OCI-LY7 (cell line): Measurements from ENCODE around the gene KDM2B. TPM values are rescaled to one million over a fixed set of nuclear protein-coding genes. Genes with fewer than 3 reads are reported as not detected.

Source experiments
- BruUV-seq: library from RNA; stranded (reverse); fragments of 400-500 nt; replicated peaks from 2 replicates; lab custom pipeline; 2021; lab: Mats Ljungman, UMichigan
- CTCF ChIA-PET: fragments of 300-600 bp; sonication (Branson Sonifier 250); formaldehyde crosslinking; loops from one replicate; lab custom pipeline; 2022; ENCODE audit warnings: antibody characterized with exemption; ENCODE audit not compliant: unreplicated experiment; lab: Charles Lee
- POLR2A ChIA-PET: fragments of 300-600 bp; sonication (Branson Sonifier 250); formaldehyde crosslinking; loops from one replicate; lab custom pipeline; 2022; ENCODE audit warnings: antibody characterized with exemption; lab: Charles Lee
- DNase-seq: peaks from one replicate; pipeline ENCODE4 v3.0.0-alpha.2; 2015; ENCODE audit warnings: low spot score
- H2AFZ ChIP-seq: fragments of 200-600 bp; sonication (generic), shearing (Covaris generic); 2 replicates; pipeline ENCODE4 v1.6.1; 2014; ENCODE audit warnings: mild to moderate bottlenecking, antibody characterized with exemption, low read length, moderate library complexity
- H3K27ac ChIP-seq: fragments of 200-600 bp; sonication (generic); 2 replicates; pipeline ENCODE4 v1.5.1; 2014; ENCODE audit warnings: mixed run types, low read depth, mild to moderate bottlenecking, moderate library complexity, low read length, inconsistent platforms; ENCODE audit not compliant: poor library complexity, severe bottlenecking
- H3K36me3 ChIP-seq: fragments of 200-600 bp; sonication (generic); 2 replicates; pipeline ENCODE4 v1.6.1; 2014; ENCODE audit warnings: mild to moderate bottlenecking, antibody characterized with exemption, low read length, moderate library complexity, mixed read lengths; ENCODE audit not compliant: insufficient read depth
- H3K4me1 ChIP-seq: fragments of 200-600 bp; sonication (generic); 2 replicates; pipeline ENCODE4 v1.5.1; 2014; ENCODE audit warnings: mild to moderate bottlenecking, low read length; ENCODE audit not compliant: insufficient read depth, poor library complexity, severe bottlenecking
- H3K4me2 ChIP-seq: fragments of 200-600 bp; sonication (generic); 2 replicates; pipeline ENCODE4 v1.6.1; 2014; ENCODE audit warnings: mild to moderate bottlenecking, low read length
- H3K4me3 ChIP-seq: fragments of 200-600 bp; sonication (generic); 2 replicates; pipeline ENCODE4 v1.5.1; 2014; ENCODE audit warnings: mild to moderate bottlenecking, low read depth, low read length; ENCODE audit not compliant: poor library complexity, severe bottlenecking
- H3K79me2 ChIP-seq: fragments of 200-600 bp; sonication (generic); 2 replicates; pipeline ENCODE4 v1.6.1; 2016; ENCODE audit warnings: low read depth, mild to moderate bottlenecking, low read length, moderate library complexity, mixed read lengths; ENCODE audit not compliant: insufficient read depth
- H3K9me2 ChIP-seq: fragments of 200-600 bp; sonication (generic); 2 replicates; pipeline ENCODE4 v1.6.1; 2016; ENCODE audit warnings: mild to moderate bottlenecking, low read length, mixed read lengths; ENCODE audit not compliant: insufficient read depth
- H3K9me3 ChIP-seq: fragments of 200-600 bp; sonication (generic); 2 replicates; pipeline ENCODE4 v1.6.1; 2014; ENCODE audit warnings: mild to moderate bottlenecking, mixed run types, low read length, mixed read lengths
- H4K20me1 ChIP-seq: fragments of 200-600 bp; sonication (generic); 2 replicates; pipeline ENCODE4 v1.6.1; 2014; ENCODE audit warnings: mild to moderate bottlenecking, antibody characterized with exemption, low read length, moderate library complexity, mixed read lengths; ENCODE audit not compliant: insufficient read depth
- EZH2phosphoT487 ChIP-seq: fragments of 200-600 bp; sonication (generic); IDR thresholded peaks from 2 replicates; pipeline ENCODE4 v1.6.1; 2018; ENCODE audit warnings: low read depth, borderline replicate concordance, mild to moderate bottlenecking, mixed run types, antibody characterized with exemption, low read length, moderate library complexity, mixed read lengths
- intact Hi-C: fragments of 100-400 bp; cut with micrococcal nuclease; formaldehyde crosslinking; loops from one replicate; pipeline ENCODE4 v1.10.0; 2022; ENCODE audit not compliant: unreplicated experiment
- microRNA-seq: library from miRNA; unstranded; fragments of <30 nt; microRNA quantifications from one replicate; pipeline ENCODE4 v1.2.0, GENCODE V29; 2022; ENCODE audit warnings: borderline replicate concordance
- small RNA-seq: library from RNA; depleted of rRNA; stranded (forward); fragments of <200 nt; gene quantifications from one replicate; pipeline ENCODE3, GENCODE V24; 2014
- total RNA-seq, 2 experiments: library from RNA; depleted of rRNA in 1 of 2; stranded (reverse); fragments of >200 nt in 1 of 2; shearing (Covaris generic) in 1 of 2; gene quantifications; 2 replicates each; pipeline ENCODE4 v1.2.3, GENCODE V29; 2014 to 2022
- TF ChIP-seq, protein P1 (sequence below): fragments of 200-600 bp; sonication (generic); conservative IDR thresholded peaks from 2 replicates; pipeline ENCODE4 v1.5.1; 2014; ENCODE audit warnings: mild to moderate bottlenecking, antibody characterized with exemption, low read length, moderate library complexity, mixed read lengths

KDM2B gene
- total RNA-seq, 2 experiments from 2014 or later, result 78.5 to 88.0 TPM

DNA sequence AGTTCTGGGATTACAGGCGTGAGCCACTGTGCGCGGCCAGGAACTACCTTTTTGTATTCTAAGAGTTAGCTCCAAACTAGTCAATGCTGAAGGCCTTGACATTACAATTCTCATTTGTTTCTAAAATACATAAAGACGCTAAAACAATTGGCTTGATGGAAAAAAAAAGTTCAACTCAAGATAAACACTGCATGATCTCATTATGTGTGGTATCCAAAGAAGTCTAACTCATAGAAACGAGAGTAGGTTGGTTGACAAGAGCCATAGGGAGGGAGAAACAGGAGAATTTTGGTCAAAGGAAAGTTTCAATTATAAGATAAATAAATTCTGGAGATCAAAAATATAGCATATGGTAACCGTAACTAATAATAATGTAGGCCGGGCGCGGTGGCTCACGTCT lies 200.9 kb downstream of the KDM2B start:
- Histone ChIP-seq H3K4me2 (no peak overlapping the region), H3K9me3 (no peaks in the 10 kb centered on the region), H3K79me2 (no peaks in the 10 kb centered on the region), H3K27ac (no peak overlapping the region), H3K4me1 (no peaks in the 10 kb centered on the region), H3K36me3 (no peaks in the 10 kb centered on the region), H3K4me3 (no peak overlapping the region), H2AFZ (no peak overlapping the region), H4K20me1 (no peaks in the 10 kb centered on the region), H3K9me2 (no peaks in the 10 kb centered on the region)
- ChIA-PET POLR2A (no interaction called here), CTCF (no interaction called here)
- no TSS peak for BruUV-seq
- TF ChIP-seq, protein P1, sequence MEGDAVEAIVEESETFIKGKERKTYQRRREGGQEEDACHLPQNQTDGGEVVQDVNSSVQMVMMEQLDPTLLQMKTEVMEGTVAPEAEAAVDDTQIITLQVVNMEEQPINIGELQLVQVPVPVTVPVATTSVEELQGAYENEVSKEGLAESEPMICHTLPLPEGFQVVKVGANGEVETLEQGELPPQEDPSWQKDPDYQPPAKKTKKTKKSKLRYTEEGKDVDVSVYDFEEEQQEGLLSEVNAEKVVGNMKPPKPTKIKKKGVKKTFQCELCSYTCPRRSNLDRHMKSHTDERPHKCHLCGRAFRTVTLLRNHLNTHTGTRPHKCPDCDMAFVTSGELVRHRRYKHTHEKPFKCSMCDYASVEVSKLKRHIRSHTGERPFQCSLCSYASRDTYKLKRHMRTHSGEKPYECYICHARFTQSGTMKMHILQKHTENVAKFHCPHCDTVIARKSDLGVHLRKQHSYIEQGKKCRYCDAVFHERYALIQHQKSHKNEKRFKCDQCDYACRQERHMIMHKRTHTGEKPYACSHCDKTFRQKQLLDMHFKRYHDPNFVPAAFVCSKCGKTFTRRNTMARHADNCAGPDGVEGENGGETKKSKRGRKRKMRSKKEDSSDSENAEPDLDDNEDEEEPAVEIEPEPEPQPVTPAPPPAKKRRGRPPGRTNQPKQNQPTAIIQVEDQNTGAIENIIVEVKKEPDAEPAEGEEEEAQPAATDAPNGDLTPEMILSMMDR, result no peak
- TF ChIP-seq EZH2phosphoT487, result no peak
- DNase-seq, result no peak
- intact Hi-C loops, result no loop called here

Small RNA genes within 50 kb of the gene (microRNA-seq; reads per million reads assigned to microRNA genes)
- gene MIR7107, result not detected

Small RNA genes within 50 kb of the gene (small RNA-seq; reads per million reads assigned to genes)
- not detected for gene RNU6-1004P

Other genes with a start within 250 kb of the KDM2B start
- gene ANAPC5, start 228.6 kb downstream of the KDM2B start, total RNA-seq (2014; rRNA removed; shearing (Covaris generic)), result 191 and 217 TPM in 2 replicates
- gene ANAPC5, start 228.6 kb downstream of the KDM2B start, total RNA-seq (2022), result 186 and 193 TPM in 2 replicates
- 145 and 173 TPM in 2 replicates for gene RNF34, start 180.9 kb downstream of the KDM2B start, total RNA-seq (2014; rRNA removed; shearing (Covaris generic))
- gene RNF34, start 180.9 kb downstream of the KDM2B start, total RNA-seq (2022), result 85.4 and 87.8 TPM in 2 replicates
- 3.3 and 9.5 TPM in 2 replicates for gene ORAI1, start 45.5 kb upstream of the KDM2B start, total RNA-seq (2014; rRNA removed; shearing (Covaris generic))
- gene ORAI1, start 45.5 kb upstream of the KDM2B start, total RNA-seq (2022), result 19.1 and 20.1 TPM in 2 replicates
- 0.32 TPM in 1 of 2 replicates, not detected in the other for gene MORN3, start 88.6 kb upstream of the KDM2B start, total RNA-seq (2014; rRNA removed; shearing (Covaris generic))
- 0.13 and 0.18 TPM in 2 replicates for gene MORN3, start 88.6 kb upstream of the KDM2B start, total RNA-seq (2022)
- 9.3 and 12.4 TPM in 2 replicates for gene TMEM120B, start 131.7 kb upstream of the KDM2B start, total RNA-seq (2014; rRNA removed; shearing (Covaris generic))
- gene TMEM120B, start 131.7 kb upstream of the KDM2B start, total RNA-seq (2022), result 20.5 and 21.5 TPM in 2 replicates
- gene RHOF, start 212.7 kb upstream of the KDM2B start, total RNA-seq (2014; rRNA removed; shearing (Covaris generic)), result 23.5 and 29.2 TPM in 2 replicates
- 45.7 and 53.7 TPM in 2 replicates for gene RHOF, start 212.7 kb upstream of the KDM2B start, total RNA-seq (2022)
- 3.3 and 4.7 TPM in 2 replicates for gene SETD1B, start 223.0 kb upstream of the KDM2B start, total RNA-seq (2014; rRNA removed; shearing (Covaris generic))
- gene SETD1B, start 223.0 kb upstream of the KDM2B start, total RNA-seq (2022), result 22.5 and 24.3 TPM in 2 replicates